AG04450 (cell line): ENCODE results near the gene MARK2. TPM values are rescaled to one million over a fixed set of nuclear protein-coding genes. Genes with fewer than 3 reads are reported as not detected.

ENCODE experiments used
- CTCF ChIA-PET: fragments of 300-600, 350-600 bp; formaldehyde crosslinking; extraction: SDS; loops from one replicate; lab custom pipeline; 2022; ENCODE audit warnings: antibody characterized with exemption, inconsistent platforms; lab: Charles Lee
- POLR2A ChIA-PET: fragments of 350-600 bp; formaldehyde crosslinking; extraction: SDS; loops from one replicate; lab custom pipeline; 2021; ENCODE audit warnings: antibody characterized with exemption, inconsistent platforms; lab: Yijun Ruan, JAX
- DNase-seq: peaks from one replicate; pipeline ENCODE4 v3.0.0-alpha.2; 2011; ENCODE audit warnings: low read depth, low spot score
- H3K27ac ChIP-seq: one replicate; pipeline ENCODE4 v1.5.1; 2012; ENCODE audit warnings: low read depth, low read length, control low read depth
- H3K27me3 ChIP-seq: one replicate; pipeline ENCODE4 v1.6.0; 2012; ENCODE audit warnings: low read length; ENCODE audit not compliant: control insufficient read depth, insufficient read depth
- H3K4me3 ChIP-seq: 2 replicates; pipeline ENCODE4 v1.5.1; 2011; ENCODE audit warnings: mild to moderate bottlenecking, low read depth, low read length, control low read depth
- H3K9me3 ChIP-seq: 2 replicates; pipeline ENCODE4 v1.5.1; 2012; ENCODE audit warnings: low read length; ENCODE audit not compliant: control insufficient read depth, insufficient read depth
- CTCF ChIP-seq: IDR thresholded peaks from 2 replicates; pipeline ENCODE4 v1.5.1; 2011; ENCODE audit warnings: low read depth, low read length, control low read depth, inconsistent platforms
- polyA plus RNA-seq: library from polyadenylated mRNA; depleted of rRNA; stranded (reverse); fragments of >200 nt; gene quantifications from 2 replicates; pipeline ENCODE4 v1.2.3, GENCODE V29; 2011

The MARK2 gene
- polyA plus RNA-seq, 1 experiment, result 16.5 TPM

DNA sequence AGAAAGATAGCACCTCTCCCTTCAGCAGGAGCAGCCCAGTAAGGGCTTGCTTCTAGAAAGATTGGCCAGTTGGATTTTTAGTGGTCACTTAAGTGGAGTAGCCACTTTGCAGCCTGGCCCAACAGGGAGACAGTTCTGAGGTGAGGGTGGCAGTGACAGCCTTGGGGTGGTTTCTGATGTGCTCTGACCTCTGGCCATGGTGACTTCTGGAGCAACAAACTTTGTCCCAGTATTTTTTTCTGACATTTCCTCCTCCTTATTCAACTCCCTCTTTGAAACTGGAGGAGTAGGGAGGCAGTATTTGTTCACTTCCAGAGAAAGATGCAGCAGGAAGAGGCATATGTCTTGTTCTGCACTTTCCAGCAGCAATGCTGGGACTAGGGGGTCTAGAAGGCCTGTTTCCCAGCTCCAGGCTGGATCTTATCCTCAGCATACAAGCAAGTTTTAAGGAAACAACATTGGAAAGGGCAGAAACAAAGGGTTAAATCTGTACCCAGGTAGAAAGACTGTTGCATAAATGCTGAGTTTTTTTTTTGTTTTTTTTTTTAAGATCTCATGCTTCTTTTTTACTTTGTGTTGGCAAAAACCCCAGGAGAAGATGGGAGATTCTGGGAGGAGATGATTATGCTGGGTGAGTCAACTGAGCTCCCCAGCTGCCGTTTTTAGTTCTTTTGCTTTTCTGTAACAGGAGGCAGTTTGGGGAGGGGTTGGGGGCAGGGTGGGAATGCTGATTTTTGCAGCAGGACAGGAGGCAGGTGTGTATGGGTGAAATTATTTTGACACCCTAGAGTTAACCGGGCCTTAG lies 40.9 kb downstream of the MARK2 start:
- TF ChIP-seq CTCF, result no peak
- H3K4me3 ChIP-seq, result no peak overlapping the region
- CTCF ChIA-PET, result interaction anchor here (0.6 to 1.0 kb wide), 5 partner anchors 23 to 71 kb away, joined by 3 to 5 read pairs (median 3); no protein-coding TSS in a partner anchor
- H3K9me3 ChIP-seq, result no peaks in the 10 kb centered on the region
- peak overlapping the region; percentile 79 for H3K27ac ChIP-seq
- H3K27me3 ChIP-seq, result no peaks in the 10 kb centered on the region
- POLR2A ChIA-PET, result interaction anchor here (0.6 to 0.7 kb wide), 3 partner anchors 38 to 226 kb away, joined by 4 to 9 read pairs (median 4); no protein-coding TSS in a partner anchor
- DNase-seq, result peak; percentile 27

DNA sequence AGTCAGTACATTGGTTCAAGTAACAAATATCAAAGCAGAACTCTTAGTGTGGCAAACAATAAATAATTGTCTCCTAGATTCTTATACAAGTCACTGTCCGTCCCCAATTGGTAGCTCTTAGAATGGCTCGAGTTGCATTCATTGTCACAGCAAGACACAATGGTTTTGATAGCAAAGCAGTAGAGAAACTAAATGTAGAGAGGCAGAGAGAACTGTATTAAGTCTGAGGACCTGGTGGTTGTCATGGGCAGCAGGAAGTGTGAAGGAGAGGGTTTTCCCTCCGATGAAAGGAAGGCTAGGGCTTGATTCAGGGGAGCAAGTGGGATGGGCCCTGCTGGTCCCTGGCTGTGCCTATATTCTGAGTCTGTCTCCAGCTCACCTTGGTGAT lies 41.5 kb downstream of the MARK2 start:
- peak overlapping the region; percentile 48 for H3K27ac ChIP-seq
- POLR2A ChIA-PET, result interaction anchor here (0.7 kb wide), 2 partner anchors 39 to 66 kb away, joined by 4 read pairs; no protein-coding TSS in a partner anchor

GRCh38 chr11:63882555-63883242 lies 43.8 kb downstream of the MARK2 start:
- TF ChIP-seq CTCF, result no peak
- DNase-seq, result no peak
- ChIA-PET POLR2A (interaction anchor here (0.5 kb wide), 1 partner anchor 53 kb away, joined by 9 read pairs; no protein-coding TSS in a partner anchor), CTCF (interaction anchor here (1.0 kb wide), 1 partner anchor 63 kb away, joined by 3 read pairs; no protein-coding TSS in a partner anchor)
- H3K9me3 ChIP-seq, result no peaks in the 10 kb centered on the region
- no peaks in the 10 kb centered on the region for H3K27me3 ChIP-seq
- no peak overlapping the region for H3K27ac ChIP-seq
- no peak overlapping the region for H3K4me3 ChIP-seq

More for the DNA sequence above, 41.5 kb downstream of the MARK2 start:
- TF ChIP-seq CTCF, result no peak
- Histone ChIP-seq H3K4me3 (no peak overlapping the region), H3K9me3 (no peaks in the 10 kb centered on the region), H3K27me3 (no peaks in the 10 kb centered on the region)
- CTCF ChIA-PET, result interaction anchor here (0.6 to 1.0 kb wide), 4 partner anchors 24 to 70 kb away, joined by 3 to 5 read pairs (median 3); no protein-coding TSS in a partner anchor
- no peak for DNase-seq

DNA sequence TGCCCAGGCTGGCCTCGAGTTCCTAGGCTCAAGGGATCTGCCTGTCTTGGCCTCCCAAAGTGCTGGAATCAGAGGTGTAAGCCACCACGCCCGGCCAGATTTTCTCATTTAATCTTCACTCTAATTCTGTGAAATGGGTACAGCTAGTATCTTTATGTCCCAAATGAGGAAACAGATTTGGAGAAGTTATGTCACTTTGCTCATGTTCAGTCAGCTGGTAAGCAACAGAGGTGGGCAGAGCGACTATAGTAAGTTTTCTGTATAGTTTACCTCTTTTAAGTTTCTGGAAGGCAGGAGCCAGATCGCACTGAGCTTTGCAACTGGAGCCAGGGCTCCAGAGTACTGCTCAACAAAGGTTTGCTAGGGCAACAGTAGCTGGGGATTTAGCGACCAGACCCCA lies 44.9 kb downstream of the MARK2 start:
- Histone ChIP-seq H3K4me3 (no peak overlapping the region), H3K27ac (no peak overlapping the region), H3K9me3 (no peaks in the 10 kb centered on the region), H3K27me3 (no peaks in the 10 kb centered on the region)
- POLR2A ChIA-PET, result no interaction called here
- CTCF ChIA-PET, result interaction anchor here (0.9 kb wide), 1 partner anchor 48 kb away, joined by 3 read pairs; no protein-coding TSS in a partner anchor
- DNase-seq, result no peak
- no peak for TF ChIP-seq CTCF
